Neural progenitor cell (in vitro differentiated cells): ENCODE results near the gene RASL10A. TPM values are rescaled to one million over a fixed set of nuclear protein-coding genes. Genes with fewer than 3 reads are reported as not detected.
A peak's percentile ranks its signal among the peaks of the same experiment; 100 is the strongest.

Experiments used
- DNase-seq: peaks from one replicate; pipeline ENCODE4 v3.0.0-alpha.2; 2016; ENCODE audit warnings: low spot score
- H2AFZ ChIP-seq: fragments of 200-600 bp; sonication (generic); replicated peaks from 2 replicates; pipeline ENCODE4 v1.6.1; 2016; ENCODE audit warnings: antibody characterized with exemption
- H3F3A ChIP-seq: fragments of 200-600 bp; sonication (generic); 2 replicates; pipeline ENCODE4 v1.6.1; 2016; ENCODE audit warnings: antibody characterized with exemption, low read depth
- H3K27ac ChIP-seq: fragments of 200-600 bp; sonication (generic); 2 replicates; pipeline ENCODE4 v1.5.1; 2016; ENCODE audit warnings: mild to moderate bottlenecking
- H3K27me3 ChIP-seq: fragments of 200-600 bp; sonication (generic); 2 replicates; pipeline ENCODE4 v1.6.1; 2016; ENCODE audit warnings: mild to moderate bottlenecking, moderate library complexity
- H3K36me3 ChIP-seq: fragments of 200-600 bp; sonication (generic); 2 replicates; pipeline ENCODE4 v1.5.1; 2016
- H3K4me1 ChIP-seq: fragments of 200-600 bp; sonication (generic); 2 replicates; pipeline ENCODE4 v1.6.1; 2016; ENCODE audit warnings: mixed run types
- H3K4me2 ChIP-seq: fragments of 200-600 bp; sonication (generic); 2 replicates; pipeline ENCODE4 v1.6.1; 2016
- H3K4me3 ChIP-seq: fragments of 200-600 bp; sonication (generic); 2 replicates; pipeline ENCODE4 v1.5.1; 2016
- H3K79me2 ChIP-seq: fragments of 200-600 bp; sonication (generic); 2 replicates; pipeline ENCODE4 v1.6.1; 2016; ENCODE audit warnings: low read depth
- H3K9ac ChIP-seq: fragments of 200-600 bp; sonication (generic); 2 replicates; pipeline ENCODE4 v1.6.1; 2016
- H3K9me3 ChIP-seq: fragments of 200-600 bp; sonication (generic); 2 replicates; pipeline ENCODE4 v1.5.1; 2016; ENCODE audit warnings: low read depth
- H4K20me1 ChIP-seq: fragments of 200-600 bp; sonication (generic); 2 replicates; pipeline ENCODE4 v1.6.1; 2016; ENCODE audit warnings: low read depth
- H3K27ac Mint-ChIP-seq: 3 replicates; pipeline ENCODE4 v1.8.0; 2021; ENCODE audit warnings: mixed read lengths
- H3K27me3 Mint-ChIP-seq: 2 replicates; pipeline ENCODE4 v1.8.0; 2022; ENCODE audit warnings: low read depth, mild to moderate bottlenecking, inconsistent platforms, moderate library complexity, mixed read lengths; ENCODE audit not compliant: insufficient read depth
- H3K36me3 Mint-ChIP-seq: 3 replicates; pipeline ENCODE4 v1.8.0; 2021; ENCODE audit warnings: mixed read lengths
- H3K4me1 Mint-ChIP-seq: 3 replicates; pipeline ENCODE4 v1.8.0; 2021; ENCODE audit warnings: mixed read lengths
- H3K4me3 Mint-ChIP-seq: 3 replicates; pipeline ENCODE4 v1.8.0; 2021; ENCODE audit warnings: mild to moderate bottlenecking, moderate library complexity, mixed read lengths
- H3K9me3 Mint-ChIP-seq: 3 replicates; pipeline ENCODE4 v1.8.0; 2020; ENCODE audit warnings: mixed read lengths
- CTCF ChIP-seq: fragments of 200-600 bp; sonication (generic); IDR thresholded peaks from 2 replicates; pipeline ENCODE4 v1.5.1; 2017; ENCODE audit warnings: antibody characterized with exemption, mild to moderate bottlenecking
- EZH2 ChIP-seq: fragments of 200-600 bp; sonication (generic); IDR thresholded peaks from 2 replicates; pipeline ENCODE4 v1.6.1; 2017; ENCODE audit warnings: antibody characterized with exemption, mild to moderate bottlenecking, moderate library complexity
- EZH2phosphoT487 ChIP-seq: fragments of 200-600 bp; sonication (generic); IDR thresholded peaks from 2 replicates; pipeline ENCODE4 v1.6.1; 2017; ENCODE audit warnings: antibody characterized with exemption
- total RNA-seq: library from RNA; depleted of rRNA; stranded (reverse); fragments of >200 nt; gene quantifications from 2 replicates; pipeline ENCODE4 v1.2.3, GENCODE V29; 2015; ENCODE audit warnings: low replicate concordance

RASL10A gene
- total RNA-seq, 1 donor from 2014 or later, result 0.26 TPM

DNA sequence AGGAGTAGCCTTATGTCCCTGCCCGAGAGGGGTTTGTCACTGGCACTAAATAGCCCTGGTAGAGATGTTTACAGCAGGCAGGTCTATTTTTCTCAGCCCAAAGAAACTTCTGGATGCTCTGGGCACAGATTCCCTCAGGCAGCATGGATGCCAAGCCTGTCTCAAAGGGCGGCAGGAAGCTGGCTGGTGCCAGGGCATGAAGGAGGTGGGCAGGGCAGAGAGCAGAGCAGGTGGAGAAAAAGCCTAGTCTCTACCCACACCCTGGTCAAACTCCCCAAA, 13.2 kb downstream of the RASL10A start:
- H3K27ac ChIP-seq, result no peak overlapping the region
- Mint-ChIP-seq H3K27me3 (peaks cover 20% of the 10 kb centered on the region), H3K27ac (no peak overlapping the region)

DNA sequence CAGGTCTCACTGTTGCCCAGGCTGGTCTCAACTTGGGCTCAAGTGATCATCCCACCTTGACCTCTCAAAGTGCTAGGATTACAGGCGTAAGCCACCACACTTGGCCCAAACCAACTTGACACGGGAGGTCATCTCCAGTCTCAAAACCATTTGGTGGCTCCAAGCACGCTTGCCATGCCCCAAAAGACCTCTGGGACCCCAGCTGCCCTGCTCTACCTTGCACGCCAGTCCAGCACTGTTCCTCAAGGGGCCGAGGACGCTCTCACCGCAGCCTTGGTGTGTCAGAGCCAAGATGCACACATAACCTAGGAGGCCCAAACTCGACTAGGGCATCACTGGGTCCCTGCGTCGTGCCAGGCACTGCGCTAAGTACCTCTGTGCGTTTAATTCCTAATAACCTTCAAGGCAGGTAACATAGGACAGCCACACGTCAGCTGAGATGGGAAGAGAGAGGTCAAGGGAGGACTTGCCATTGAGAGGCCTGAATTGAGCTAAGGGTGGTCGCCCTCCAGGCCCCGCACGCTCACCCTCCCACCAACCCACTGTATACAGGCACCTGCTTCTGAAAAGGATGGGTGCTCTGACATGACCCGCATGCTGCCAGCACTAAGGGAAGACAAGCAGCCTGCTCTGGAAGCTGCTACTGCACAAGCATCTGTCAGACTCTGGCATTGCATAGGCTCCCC, 13.6 kb downstream of the RASL10A start:
- peaks cover 70% of the 10 kb centered on the region for H3F3A ChIP-seq
- no peak overlapping the region for H2AFZ ChIP-seq
- no peak for DNase-seq
- H3K27ac ChIP-seq, result no peak overlapping the region
- H3K79me2 ChIP-seq, result no peaks in the 10 kb centered on the region
- peaks cover 7% of the 10 kb centered on the region for H3K4me1 ChIP-seq
- Mint-ChIP-seq H3K27ac (peak overlapping the region; percentile 77), H3K27me3 (peaks cover 20% of the 10 kb centered on the region), H3K4me3 (no peak overlapping the region), H3K9me3 (no peaks in the 10 kb centered on the region), H3K36me3 (peaks cover 24% of the 10 kb centered on the region), H3K4me1 (peaks cover 14% of the 10 kb centered on the region)
- no peak overlapping the region for H3K9ac ChIP-seq
- no peaks in the 10 kb centered on the region for H3K27me3 ChIP-seq
- peaks cover 41% of the 10 kb centered on the region for H4K20me1 ChIP-seq
- no peaks in the 10 kb centered on the region for H3K9me3 ChIP-seq
- TF ChIP-seq EZH2phosphoT487 (no peak), EZH2 (no peak), CTCF (no peak)
- H3K4me2 ChIP-seq, result no peak overlapping the region
- no peak overlapping the region for H3K4me3 ChIP-seq
- H3K36me3 ChIP-seq, result peaks cover 7% of the 10 kb centered on the region

More for the DNA sequence above, 13.2 kb downstream of the RASL10A start:
- H3K9me3 Mint-ChIP-seq, result no peaks in the 10 kb centered on the region
- Histone ChIP-seq H3K79me2 (no peaks in the 10 kb centered on the region), H2AFZ (no peak overlapping the region), H3K9ac (no peak overlapping the region), H3K27me3 (peaks cover 3% of the 10 kb centered on the region), H3K9me3 (no peaks in the 10 kb centered on the region), H3K4me3 (no peak overlapping the region), H3K4me1 (peaks cover 10% of the 10 kb centered on the region), H3K4me2 (no peak overlapping the region), H3F3A (peaks cover 65% of the 10 kb centered on the region), H3K36me3 (peaks cover 2% of the 10 kb centered on the region), H4K20me1 (peaks cover 36% of the 10 kb centered on the region)
- H3K36me3 Mint-ChIP-seq, result peaks cover 19% of the 10 kb centered on the region
- peaks cover 15% of the 10 kb centered on the region for H3K4me1 Mint-ChIP-seq
- no peak overlapping the region for H3K4me3 Mint-ChIP-seq
- TF ChIP-seq EZH2phosphoT487, result no peak
- no peak for TF ChIP-seq CTCF
- TF ChIP-seq EZH2, result no peak
- no peak for DNase-seq

- H3K27ac Mint-ChIP-seq, result no peak overlapping the region
- peaks cover 15% of the 10 kb centered on the region for H3K36me3 ChIP-seq
- no peak overlapping the region for H2AFZ ChIP-seq
- H3K27ac ChIP-seq, result peak overlapping the region; percentile 18
- peaks cover 29% of the 10 kb centered on the region for H3K36me3 Mint-ChIP-seq
- no peaks in the 10 kb centered on the region for H3K27me3 ChIP-seq
- H3K9me3 Mint-ChIP-seq, result no peaks in the 10 kb centered on the region
- no peak overlapping the region for H3K4me3 ChIP-seq
- no peak for DNase-seq
- H3K27me3 Mint-ChIP-seq, result peaks cover 20% of the 10 kb centered on the region
- TF ChIP-seq EZH2 (no peak), CTCF (no peak)
- no peak overlapping the region for H3K4me3 Mint-ChIP-seq
- H3F3A ChIP-seq, result peaks cover 71% of the 10 kb centered on the region
- H4K20me1 ChIP-seq, result peaks cover 49% of the 10 kb centered on the region
- no peak overlapping the region for H3K4me2 ChIP-seq
- no peak overlapping the region for H3K9ac ChIP-seq
- H3K4me1 Mint-ChIP-seq, result peaks cover 14% of the 10 kb centered on the region
- no peaks in the 10 kb centered on the region for H3K9me3 ChIP-seq
- H3K4me1 ChIP-seq, result peaks cover 7% of the 10 kb centered on the region
- H3K79me2 ChIP-seq, result no peaks in the 10 kb centered on the region
These were observed 14.5 kb downstream of the RASL10A start for GRCh38 chr22:29300807-29301601.
